GM12878 (cell line): ENCODE results near the gene ADGRF1. TPM values are rescaled to one million over a fixed set of nuclear protein-coding genes. Genes with fewer than 3 reads are reported as not detected.

Source experiments
- ATAC-seq: fragments of 200-7000 bp; cut with Tn5 transposase; 3 replicates; pipeline ENCODE4 v1.9.1; 2020; ENCODE audit warnings: mild to moderate bottlenecking, moderate library complexity
- BruUV-seq: library from RNA; stranded (reverse); fragments of 400-500 nt; replicated peaks from 2 replicates; lab custom pipeline; 2021; lab: Mats Ljungman, UMichigan
- CTCF ChIA-PET: fragments of 300-600 bp; sonication (Branson Sonifier 250); formaldehyde crosslinking; extraction: SDS; loops from one replicate; lab custom pipeline; 2021; ENCODE audit warnings: inconsistent platforms; lab: Yijun Ruan, JAX
- POLR2A ChIA-PET: fragments of 350-600 bp; formaldehyde crosslinking; extraction: SDS; loops from one replicate; lab custom pipeline; 2021; ENCODE audit warnings: inconsistent platforms; lab: Charles Lee
- RAD21 ChIA-PET: fragments of 300-600 bp; sonication (Branson Sonifier 250); formaldehyde crosslinking; loops from one replicate; lab custom pipeline; 2023; ENCODE audit warnings: antibody characterized with exemption; ENCODE audit not compliant: unreplicated experiment; lab: Charles Lee
- SMC1A ChIA-PET: fragments of 300-600 bp; sonication (Branson Sonifier 250); formaldehyde crosslinking; loops from one replicate; lab custom pipeline; 2023; ENCODE audit not compliant: unreplicated experiment, uncharacterized antibody; lab: Charles Lee
- DNase-seq: peaks from one replicate; pipeline ENCODE4 v3.0.0-alpha.2; 2011; ENCODE audit warnings: low read depth, low spot score
- FAIRE-seq: peaks from 3 replicates; lab custom pipeline; 2011; peaks lifted over from hg19 to GRCh38; lab: Jason Lieb, UNC
- H2AFZ ChIP-seq: 2 replicates; pipeline ENCODE4 v1.6.0; 2011; ENCODE audit warnings: low read depth, low read length, control low read depth; ENCODE audit not compliant: control insufficient read depth
- H3K27ac ChIP-seq: 2 replicates; pipeline ENCODE4 v1.5.1; 2011; ENCODE audit warnings: control low read depth; ENCODE audit not compliant: control insufficient read depth, insufficient read depth
- H3K27me3 ChIP-seq, 2 experiments: replicated peaks in 1 of 2; 2 replicates each; pipeline versions ENCODE4 v1.6.0 to v1.6.1; 2011; ENCODE audit warnings: low read length in 1 of 2; ENCODE audit not compliant: control insufficient read depth in 2 of 2, insufficient read depth in 2 of 2
- H3K36me3 ChIP-seq, 2 experiments: 2 replicates each; pipeline ENCODE4 v1.5.1; 2011; ENCODE audit warnings: low read length in 1 of 2; ENCODE audit not compliant: control insufficient read depth in 2 of 2, insufficient read depth in 2 of 2
- H3K4me1 ChIP-seq: 2 replicates; pipeline ENCODE4 v1.6.1; 2011; ENCODE audit warnings: mild to moderate bottlenecking, low read length, moderate library complexity, mixed read lengths; ENCODE audit not compliant: control insufficient read depth, insufficient read depth
- H3K4me2 ChIP-seq: 2 replicates; pipeline ENCODE4 v1.6.0; 2011; ENCODE audit warnings: control low read depth; ENCODE audit not compliant: control insufficient read depth, insufficient read depth
- H3K4me3 ChIP-seq: fragments of 200-600 bp; sonication (generic); 2 replicates; pipeline ENCODE4 v1.5.1; 2016
- H3K79me2 ChIP-seq: 2 replicates; pipeline ENCODE4 v1.6.0; 2011; ENCODE audit warnings: low read length; ENCODE audit not compliant: control insufficient read depth, insufficient read depth
- H3K9ac ChIP-seq: 2 replicates; pipeline ENCODE4 v1.8.0; 2011; ENCODE audit warnings: low read length, control low read depth, mixed read lengths; ENCODE audit not compliant: control insufficient read depth, insufficient read depth
- H3K9me3 ChIP-seq: replicated peaks from 3 replicates; pipeline ENCODE4 v1.5.1; 2011; ENCODE audit warnings: mild to moderate bottlenecking, low read length; ENCODE audit not compliant: control insufficient read depth, insufficient read depth
- H4K20me1 ChIP-seq: 2 replicates; pipeline ENCODE4 v1.6.0; 2011; ENCODE audit not compliant: control insufficient read depth, insufficient read depth
- BCLAF1 ChIP-seq: fragments of 450-650 bp; IDR thresholded peaks from 2 replicates; pipeline ENCODE4 v1.6.1; 2017; ENCODE audit warnings: antibody characterized with exemption, mild to moderate bottlenecking, moderate library complexity
- ELK1 ChIP-seq: IDR thresholded peaks from 2 replicates; pipeline ENCODE4 v1.6.1; 2012; ENCODE audit warnings: low read depth, low read length, improper control_type of control experiment
- PAX5 ChIP-seq: IDR thresholded peaks from 2 replicates; pipeline ENCODE4 v1.6.1; 2011; ENCODE audit warnings: low read depth, low read length, borderline replicate concordance
- WGBS: methylation state at CpG from one replicate; pipeline ENCODE4 v1.1.6; 2016; ENCODE audit warnings: low lambda C conversion rate; ENCODE audit not compliant: insufficient replicate concordance, insufficient coverage; ENCODE audit errors: missing lambda C conversion rate; 5-methylcytosine and 5-hydroxymethylcytosine counted together
- in situ Hi-C: fragments of 300-500 bp; cut with MboI; formaldehyde crosslinking; loops from 9 replicates; pipeline ENCODE4 v1.14.3; 2018; ENCODE audit warnings: mixed read lengths
- intact Hi-C: fragments of 100-400 bp; cut with micrococcal nuclease; formaldehyde crosslinking; loops from one replicate; pipeline ENCODE4 v1.14.2; 2022; ENCODE audit not compliant: unreplicated experiment
- polyA plus RNA-seq, 11 experiments: library from polyadenylated mRNA; depleted of rRNA in 4 of 11; unstranded in 6 of 11; stranded (reverse) in 5 of 11; fragments of >200 nt; fragmentation: Nextera tagmentation in 4 of 11; fragmentation: Illumina TruSeq in 1 of 11; extraction: Ambion mirVana in 4 of 11; extraction: Trizol in 1 of 11; gene quantifications; 1 replicate in 1 of 11; 2 replicates in 10 of 11; pipeline versions ENCODE4 v1.2.1 to v1.2.3, GENCODE V29; 2011 to 2016; ENCODE audit warnings: inconsistent platforms in 2 of 11, missing spikeins in 2 of 11, low read depth in 1 of 11
- total RNA-seq, 4 experiments: library from RNA; depleted of rRNA in 3 of 4; stranded (reverse); fragments of >200 nt in 3 of 4; fragmentation: Illumina TruSeq in 1 of 4; extraction: Trizol in 1 of 4; gene quantifications; 2 replicates each; pipeline versions ENCODE4 v1.2.1 to v1.2.3, GENCODE V29; 2013 to 2021

The ADGRF1 gene
- total and polyA plus RNA-seq, 10 of the 15 experiments (the other 5 are each of a cell fraction or from before 2014, with no cell fraction given): 0.05 TPM; not detected in 9

GRCh38 chr6:47071681-47072080 is 29.5 kb upstream of the ADGRF1 start:
- CTCF ChIA-PET: no interaction called here
- Histone ChIP-seq H3K4me2 (no peak overlapping the region), H3K79me2 (no peaks in the 10 kb centered on the region), H2AFZ (no peak overlapping the region), H4K20me1 (no peaks in the 10 kb centered on the region), H3K27me3 (no peaks in the 10 kb centered on the region), H3K4me3 (no peak overlapping the region), H3K27ac (no peak overlapping the region), H3K9me3 (no peaks in the 10 kb centered on the region), H3K36me3 (no peaks in the 10 kb centered on the region), H3K4me1 (no peaks in the 10 kb centered on the region), H3K9ac (no peak overlapping the region)
- FAIRE-seq: no peak
- BruUV-seq: no TSS peak
- 0% methylated on average over 1 of the region's 1 CpG for WGBS
- RAD21 ChIA-PET: no interaction called here
- intact Hi-C loops: no loop called here
- no peak for ATAC-seq
- in situ Hi-C loops: no loop called here
- POLR2A ChIA-PET: no interaction called here
- SMC1A ChIA-PET: no interaction called here
- no peak for DNase-seq
- no peak for TF ChIP-seq PAX5
- no peak for TF ChIP-seq ELK1
- TF ChIP-seq BCLAF1: no peak
